Coronary artery (tissue), 2 donors: Measurements from ENCODE around the gene SBF1.

Source experiments
- DNase-seq: peaks from one replicate; pipeline ENCODE4 v3.0.0-alpha.2; 2017; ENCODE audit warnings: low spot score
- H3K27ac ChIP-seq, 2 donors: fragments of 200-600 bp; sonication (generic); one replicate each; pipeline ENCODE4 v1.5.1; 2016 to 2019
- H3K4me3 ChIP-seq: fragments of 200-600 bp; sonication (generic); 2 replicates; pipeline ENCODE4 v1.5.1; 2016; ENCODE audit warnings: mild to moderate bottlenecking, moderate library complexity
- CTCF ChIP-seq: fragments of 200-600 bp; sonication (generic); IDR thresholded peaks from one replicate; pipeline ENCODE4 v1.5.1; 2019; ENCODE audit warnings: antibody characterized with exemption

SBF1 gene

GRCh38 chr22:50441428-50441993, 33.3 kb downstream of the SBF1 start:
- Histone ChIP-seq H3K27ac (no peak overlapping the region), H3K4me3 (no peak overlapping the region)
- TF ChIP-seq CTCF = no peak
- no peak for DNase-seq

GRCh38 chr22:50440544-50441249, 34.1 kb downstream of the SBF1 start:
- DNase-seq = no peak
- Histone ChIP-seq H3K4me3 (no peak overlapping the region), H3K27ac (no peak overlapping the region)
- no peak for TF ChIP-seq CTCF

GRCh38 chr22:50439871-50440331, 34.9 kb downstream of the SBF1 start:
- no peak overlapping the region for H3K27ac ChIP-seq
- TF ChIP-seq CTCF = no peak
- DNase-seq = no peak
- H3K4me3 ChIP-seq = no peak overlapping the region

DNA sequence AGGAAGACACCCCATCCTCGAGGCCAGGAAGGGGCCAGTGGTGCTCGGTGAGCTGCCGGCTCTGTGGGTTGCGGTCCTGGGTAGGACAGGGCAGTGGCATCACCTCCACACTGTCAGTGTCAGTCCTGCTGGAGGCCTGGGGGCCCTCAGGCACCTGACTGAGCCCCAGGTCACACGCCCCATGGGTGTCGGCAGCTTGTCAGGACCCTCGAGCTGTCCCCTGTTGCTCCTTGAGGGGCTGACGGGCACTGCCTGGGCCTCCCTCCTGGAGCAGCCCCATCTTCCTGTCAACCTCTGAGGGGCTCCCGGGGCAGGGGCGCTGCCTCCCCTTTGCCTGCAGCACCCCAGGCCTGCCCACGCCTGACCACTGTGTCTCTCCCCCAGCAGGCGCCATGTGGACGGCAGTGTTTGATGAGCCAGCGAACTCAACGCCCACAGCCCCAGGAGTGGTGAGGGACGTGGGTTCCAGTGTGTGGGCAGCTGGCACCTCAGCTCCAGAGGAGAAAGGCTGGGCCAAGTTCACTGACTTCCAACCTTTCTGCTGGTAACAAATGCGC, 35.4 kb downstream of the SBF1 start:
- Histone ChIP-seq H3K4me3 (no peak overlapping the region), H3K27ac (no peak overlapping the region)
- TF ChIP-seq CTCF = no peak
- no peak for DNase-seq

DNA sequence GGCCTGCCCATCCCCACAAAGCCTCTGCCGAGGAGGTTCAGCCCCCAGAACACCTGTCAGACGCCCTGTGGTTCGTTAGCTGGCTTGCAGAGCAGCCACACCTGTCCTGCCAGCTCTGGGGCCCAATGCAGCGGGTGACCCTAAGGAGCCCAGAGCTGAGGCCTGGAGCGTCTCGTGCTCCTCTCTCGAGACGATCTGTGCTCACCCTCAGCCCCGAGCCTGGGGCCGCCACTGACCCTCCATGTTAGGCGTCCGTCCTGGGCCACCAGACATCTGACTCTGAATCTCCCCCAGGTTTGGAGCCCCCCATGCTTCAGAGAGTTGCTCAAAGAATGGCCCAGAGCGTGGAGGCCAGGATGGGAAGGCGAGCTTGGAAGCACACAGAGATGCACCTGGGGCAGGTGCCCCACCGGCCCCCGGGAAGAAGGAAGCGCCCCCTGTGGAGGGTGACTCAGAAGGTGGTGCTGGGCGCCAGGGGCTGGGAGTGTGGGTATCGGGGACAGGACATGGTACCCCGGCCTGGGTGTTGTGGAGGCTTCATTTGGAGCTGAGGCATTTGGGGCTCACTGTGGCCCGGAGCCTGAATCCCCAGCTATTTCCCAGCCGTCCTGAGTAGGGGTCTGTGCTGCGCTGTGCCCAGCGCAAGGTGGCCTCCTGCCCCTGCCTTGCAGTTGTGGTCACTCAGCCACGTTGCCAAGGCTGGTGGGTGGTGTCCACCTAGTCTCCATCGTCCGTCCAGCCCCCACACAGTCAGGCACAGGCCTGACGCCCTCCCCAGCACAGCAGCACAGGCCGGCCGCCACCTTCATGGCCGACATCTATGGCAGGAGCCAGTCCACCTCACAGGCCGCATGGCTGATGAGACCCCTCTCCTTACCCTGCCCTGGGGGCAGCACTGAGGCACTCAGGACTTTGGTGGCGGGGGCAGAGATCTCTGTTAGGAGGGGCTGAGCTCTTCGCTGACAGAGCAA, 36.2 kb downstream of the SBF1 start:
- TF ChIP-seq CTCF = no peak
- Histone ChIP-seq H3K4me3 (no peak overlapping the region), H3K27ac (no peak overlapping the region)
- DNase-seq = no peak

DNA sequence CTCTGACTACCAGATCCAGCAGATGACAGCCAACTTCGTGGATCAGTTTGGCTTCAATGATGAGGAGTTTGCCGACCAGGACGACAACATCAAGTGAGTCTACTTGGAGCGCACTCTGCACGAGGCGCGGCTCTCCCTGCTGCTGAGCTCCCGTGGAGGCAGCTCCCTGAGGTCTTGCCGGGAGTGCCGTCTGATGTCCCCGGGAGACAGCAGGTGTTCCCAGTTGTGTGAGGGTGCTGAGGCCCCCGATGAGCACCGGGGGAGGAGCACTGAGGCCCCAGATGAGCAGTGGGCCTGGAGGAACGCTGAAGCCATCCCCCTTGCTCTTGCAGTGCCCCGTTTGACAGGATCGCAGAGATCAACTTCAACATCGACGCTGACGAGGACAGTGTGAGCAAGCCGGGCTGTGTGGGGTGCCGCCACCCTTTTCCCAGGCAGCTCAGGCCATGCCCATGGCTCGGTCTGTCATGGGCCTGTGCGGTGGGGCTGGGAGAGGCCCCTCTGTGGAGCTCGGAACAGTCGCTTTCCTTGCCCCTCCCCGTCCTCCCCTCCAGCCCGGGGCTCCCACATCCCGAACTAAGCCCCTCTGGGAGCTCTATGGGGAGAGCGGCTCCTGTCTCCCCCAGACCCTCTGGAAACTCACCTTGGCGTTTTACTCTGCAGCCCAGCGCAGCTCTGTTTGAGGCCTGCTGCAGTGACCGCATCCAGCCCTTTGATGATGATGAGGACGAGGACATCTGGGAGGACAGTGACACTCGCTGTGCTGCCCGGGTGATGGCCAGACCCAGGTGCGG, 37.1 kb downstream of the SBF1 start:
- no peak overlapping the region for H3K4me3 ChIP-seq
- no peak for DNase-seq
- H3K27ac ChIP-seq = no peak overlapping the region
- TF ChIP-seq CTCF = no peak
